Measurements from ENCODE around the gene FGF1.

Gene FGF1

DNA sequence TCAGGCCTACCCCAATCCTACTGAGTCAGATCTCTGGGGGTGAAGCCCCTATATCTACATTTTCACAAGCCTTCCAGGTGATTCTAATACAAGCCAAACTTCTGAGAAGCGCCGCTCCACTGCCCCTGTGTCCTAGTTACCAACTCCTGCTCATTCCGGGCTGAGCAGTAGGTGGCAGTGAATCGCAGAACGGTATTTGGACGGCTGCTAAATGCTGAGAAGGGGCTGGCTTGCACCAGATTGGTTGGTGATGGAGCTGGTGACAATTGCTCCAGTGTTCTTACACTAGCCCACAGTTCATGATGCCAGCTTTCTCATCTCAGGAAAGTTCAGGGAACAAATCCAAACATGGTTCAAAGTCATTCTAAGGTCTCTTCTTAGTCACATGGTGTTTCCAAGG is 31.1 kb upstream of the FGF1 start:
- no peaks in the 10 kb centered on the region for H3K27me3 ChIP-seq (ENCODE audit: control insufficient read depth, insufficient read depth, low read length)

DNA sequence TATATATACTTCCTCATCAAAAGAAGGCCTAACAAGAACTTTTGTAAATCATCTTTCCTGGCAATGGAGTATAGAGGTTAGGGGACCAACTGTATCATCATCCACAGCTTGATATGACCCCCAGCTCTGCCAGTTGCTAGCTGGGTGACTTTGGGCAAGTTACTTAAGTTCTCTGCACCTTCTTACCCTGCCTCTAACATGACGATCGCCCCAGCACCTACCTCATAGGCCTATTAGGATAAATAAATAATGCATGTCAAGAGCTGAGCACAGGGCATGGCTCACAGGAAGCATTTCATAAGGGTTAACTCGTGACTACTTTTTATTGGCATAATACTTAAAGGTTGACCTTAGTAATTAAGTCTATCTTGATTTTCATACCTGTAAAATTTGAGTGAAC is 29.4 kb upstream of the FGF1 start:
- Histone ChIP-seq H3K27me3 (ENCODE audit: control insufficient read depth, insufficient read depth, low read length) (no peaks in the 10 kb centered on the region), H3K27ac (ENCODE audit: low read depth, low read length) (no peak overlapping the region), H3K4me3 (ENCODE audit: low read depth, low read length) (no peak overlapping the region), H3K4me1 (ENCODE audit: control insufficient read depth, insufficient read depth, low read length) (peaks cover 28% of the 10 kb centered on the region), H3K9me3 (ENCODE audit: control insufficient read depth, insufficient read depth, low read depth, low read length) (peaks cover 11% of the 10 kb centered on the region; the same call in 1 of the 2 replicates), H3K36me3 (ENCODE audit: control insufficient read depth, insufficient read depth, low read length) (peaks cover 8% of the 10 kb centered on the region; the same call in 1 of the 2 replicates), H3K9ac (ENCODE audit: low read length) (no peak overlapping the region)

More for the DNA sequence above, 31.1 kb upstream of the FGF1 start:
- H3K4me3 ChIP-seq (ENCODE audit: low read depth, low read length): no peak overlapping the region
- H3K9me3 ChIP-seq (ENCODE audit: control insufficient read depth, insufficient read depth, low read depth, low read length): no peaks in the 10 kb centered on the region
- H3K27ac ChIP-seq (ENCODE audit: low read depth, low read length): no peak overlapping the region
- H3K4me1 ChIP-seq (ENCODE audit: control insufficient read depth, insufficient read depth, low read length): peaks cover 28% of the 10 kb centered on the region
- no peaks in the 10 kb centered on the region for H3K36me3 ChIP-seq (ENCODE audit: control insufficient read depth, insufficient read depth, low read length)
- H3K9ac ChIP-seq (ENCODE audit: low read length): no peak overlapping the region

DNA sequence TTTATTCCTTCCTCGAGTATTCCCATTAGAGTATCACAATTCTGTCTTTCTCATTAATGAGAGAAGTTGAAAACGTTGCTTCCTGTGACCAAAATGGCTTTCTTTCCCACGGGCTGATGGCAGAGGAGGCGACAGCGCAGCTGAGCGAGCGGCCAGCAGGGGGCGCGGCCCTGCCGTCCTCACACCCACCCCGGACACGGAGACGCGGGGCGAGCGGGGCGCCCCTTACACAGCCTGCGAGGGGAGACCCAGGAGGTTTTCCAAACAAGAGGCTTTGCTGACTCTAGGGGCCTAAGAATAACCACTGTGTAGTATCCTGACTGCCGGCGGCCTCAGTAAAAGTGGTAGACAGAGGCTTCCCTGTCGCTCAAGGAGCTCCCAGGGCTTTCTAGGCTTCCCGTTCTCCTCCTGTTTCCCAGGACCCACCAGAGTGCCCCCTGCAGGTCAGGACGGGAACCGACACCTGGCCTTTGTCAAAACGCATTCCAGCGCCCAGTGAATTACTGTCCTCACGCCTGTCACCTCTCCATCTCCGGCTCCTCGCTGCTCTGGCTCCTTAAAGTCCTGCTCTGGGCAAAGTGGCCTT is 27.3 kb upstream of the FGF1 start:
- peaks cover 23% of the 10 kb centered on the region for H3K36me3 ChIP-seq (ENCODE audit: control insufficient read depth, insufficient read depth, low read length)
- peaks cover 22% of the 10 kb centered on the region for H3K9me3 ChIP-seq (ENCODE audit: control insufficient read depth, insufficient read depth, low read depth, low read length)
- H3K27me3 ChIP-seq (ENCODE audit: control insufficient read depth, insufficient read depth, low read length): no peaks in the 10 kb centered on the region
- peaks cover 24% of the 10 kb centered on the region for H3K4me1 ChIP-seq (ENCODE audit: control insufficient read depth, insufficient read depth, low read length)
- peak overlapping the region; percentile 67 for H3K9ac ChIP-seq (ENCODE audit: low read length)
- peak overlapping the region; percentile 24; the same call in 1 of the 2 replicates for H3K27ac ChIP-seq (ENCODE audit: low read depth, low read length)
- peak overlapping the region; percentile 67 for H3K4me3 ChIP-seq (ENCODE audit: low read depth, low read length)

DNA sequence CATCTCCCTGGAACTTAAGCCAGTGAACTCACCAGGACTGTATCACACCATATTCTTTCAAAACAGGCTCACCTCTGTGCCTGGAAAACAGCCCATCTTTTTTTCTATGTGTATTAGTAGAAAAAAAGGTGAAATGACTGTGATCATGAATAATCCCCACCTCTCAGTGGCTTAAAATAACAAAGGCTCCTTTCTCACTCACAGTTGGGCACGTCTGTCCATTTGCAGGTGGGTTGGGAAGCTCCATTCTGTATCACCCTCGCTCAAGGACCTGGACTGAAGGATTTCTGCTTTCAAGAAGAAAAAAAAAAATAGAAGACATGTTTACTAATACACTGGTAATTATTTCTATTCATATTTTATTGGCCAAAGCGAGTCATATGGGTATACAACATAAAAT is 17.3 kb upstream of the FGF1 start:
- Histone ChIP-seq H3K9ac (ENCODE audit: low read length) (peak overlapping the region; percentile 72), H3K4me3 (ENCODE audit: low read depth, low read length) (peak overlapping the region; percentile 58), H3K4me1 (ENCODE audit: control insufficient read depth, insufficient read depth, low read length) (peaks cover 28% of the 10 kb centered on the region), H3K36me3 (ENCODE audit: control insufficient read depth, insufficient read depth, low read length) (peaks cover 27% of the 10 kb centered on the region), H3K9me3 (ENCODE audit: control insufficient read depth, insufficient read depth, low read depth, low read length) (0 out of 2 replicates have a peak, but pooled peaks cover 5% of the 10 kb centered on the region), H3K27ac (ENCODE audit: low read depth, low read length) (peak overlapping the region; percentile 82), H3K27me3 (ENCODE audit: control insufficient read depth, insufficient read depth, low read length) (no peaks in the 10 kb centered on the region)

- Histone ChIP-seq H3K27me3 (ENCODE audit: control insufficient read depth, insufficient read depth, low read length) (no peaks in the 10 kb centered on the region), H3K9ac (ENCODE audit: low read length) (peak overlapping the region; percentile 55), H3K9me3 (ENCODE audit: control insufficient read depth, insufficient read depth, low read depth, low read length) (no peaks in the 10 kb centered on the region), H3K27ac (ENCODE audit: low read depth, low read length) (peak overlapping the region; percentile 88), H3K4me3 (ENCODE audit: low read depth, low read length) (no peak overlapping the region; the same call in 1 of the 2 replicates), H3K36me3 (ENCODE audit: control insufficient read depth, insufficient read depth, low read length) (peaks cover 14% of the 10 kb centered on the region), H3K4me1 (ENCODE audit: control insufficient read depth, insufficient read depth, low read length) (peaks cover 36% of the 10 kb centered on the region)
Observed at GRCh38 chr5:142701673-142702311, 15.9 kb upstream of the FGF1 start.

- no peaks in the 10 kb centered on the region for H3K9me3 ChIP-seq (ENCODE audit: control insufficient read depth, insufficient read depth, low read depth, low read length)
- H3K36me3 ChIP-seq (ENCODE audit: control insufficient read depth, insufficient read depth, low read length): peaks cover 5% of the 10 kb centered on the region
- H3K27ac ChIP-seq (ENCODE audit: low read depth, low read length): no peak overlapping the region
- H3K9ac ChIP-seq (ENCODE audit: low read length): no peak overlapping the region
- no peaks in the 10 kb centered on the region for H3K27me3 ChIP-seq (ENCODE audit: control insufficient read depth, insufficient read depth, low read length)
- peaks cover 36% of the 10 kb centered on the region for H3K4me1 ChIP-seq (ENCODE audit: control insufficient read depth, insufficient read depth, low read length)
- H3K4me3 ChIP-seq (ENCODE audit: low read depth, low read length): no peak overlapping the region
Observed at GRCh38 chr5:142700566-142700965, 14.7 kb upstream of the FGF1 start.

GRCh38 chr5:142699184-142699720 is 13.4 kb upstream of the FGF1 start:
- H3K4me3 ChIP-seq (ENCODE audit: low read depth, low read length): no peak overlapping the region
- no peaks in the 10 kb centered on the region for H3K36me3 ChIP-seq (ENCODE audit: control insufficient read depth, insufficient read depth, low read length)
- 0 out of 2 replicates have a peak overlapping the region, but pooled peaks have one; percentile 10 for H3K27ac ChIP-seq (ENCODE audit: low read depth, low read length)
- no peak overlapping the region for H3K9ac ChIP-seq (ENCODE audit: low read length)
- no peaks in the 10 kb centered on the region for H3K27me3 ChIP-seq (ENCODE audit: control insufficient read depth, insufficient read depth, low read length)
- H3K9me3 ChIP-seq (ENCODE audit: control insufficient read depth, insufficient read depth, low read depth, low read length): no peaks in the 10 kb centered on the region
- H3K4me1 ChIP-seq (ENCODE audit: control insufficient read depth, insufficient read depth, low read length): peaks cover 36% of the 10 kb centered on the region

- no peak overlapping the region for H3K9ac ChIP-seq (ENCODE audit: low read length)
- 0 out of 2 replicates have a peak overlapping the region, but pooled peaks have one; percentile 10 for H3K27ac ChIP-seq (ENCODE audit: low read depth, low read length)
- no peaks in the 10 kb centered on the region for H3K27me3 ChIP-seq (ENCODE audit: control insufficient read depth, insufficient read depth, low read length)
- H3K36me3 ChIP-seq (ENCODE audit: control insufficient read depth, insufficient read depth, low read length): no peaks in the 10 kb centered on the region
- H3K4me3 ChIP-seq (ENCODE audit: low read depth, low read length): no peak overlapping the region
- no peaks in the 10 kb centered on the region for H3K9me3 ChIP-seq (ENCODE audit: control insufficient read depth, insufficient read depth, low read depth, low read length)
- peaks cover 36% of the 10 kb centered on the region for H3K4me1 ChIP-seq (ENCODE audit: control insufficient read depth, insufficient read depth, low read length)
Observed at GRCh38 chr5:142698447-142699183, 12.7 kb upstream of the FGF1 start.

- no peaks in the 10 kb centered on the region for H3K36me3 ChIP-seq (ENCODE audit: control insufficient read depth, insufficient read depth, low read length)
- H3K27me3 ChIP-seq (ENCODE audit: control insufficient read depth, insufficient read depth, low read length): no peaks in the 10 kb centered on the region
- H3K27ac ChIP-seq (ENCODE audit: low read depth, low read length): no peak overlapping the region
- H3K9me3 ChIP-seq (ENCODE audit: control insufficient read depth, insufficient read depth, low read depth, low read length): no peaks in the 10 kb centered on the region
- H3K9ac ChIP-seq (ENCODE audit: low read length): no peak overlapping the region
- no peak overlapping the region for H3K4me3 ChIP-seq (ENCODE audit: low read depth, low read length)
- peaks cover 27% of the 10 kb centered on the region for H3K4me1 ChIP-seq (ENCODE audit: control insufficient read depth, insufficient read depth, low read length)
Observed at GRCh38 chr5:142697356-142698255, 11.7 kb upstream of the FGF1 start.

DNA sequence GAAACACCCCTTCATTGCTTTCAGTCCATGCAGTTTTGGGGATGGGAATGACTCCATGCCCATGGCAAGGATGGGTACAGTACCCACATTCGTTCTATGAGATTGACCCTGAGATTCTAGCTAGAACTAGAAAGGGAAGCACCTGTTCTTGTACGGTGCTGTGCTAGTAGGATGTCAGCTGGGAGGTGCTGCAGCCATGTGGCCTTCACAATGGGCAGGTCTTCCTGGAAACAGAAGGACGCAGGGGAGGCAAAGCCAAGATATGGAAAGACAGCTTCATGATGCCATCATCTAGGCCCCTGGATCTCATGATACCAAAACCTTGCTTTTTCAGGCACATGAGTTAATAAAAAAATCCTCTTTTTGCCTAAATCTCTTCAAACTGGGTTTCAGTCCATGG is 10.5 kb upstream of the FGF1 start:
- Histone ChIP-seq H3K27ac (ENCODE audit: low read depth, low read length) (no peak overlapping the region), H3K4me1 (ENCODE audit: control insufficient read depth, insufficient read depth, low read length) (peaks cover 19% of the 10 kb centered on the region), H3K36me3 (ENCODE audit: control insufficient read depth, insufficient read depth, low read length) (no peaks in the 10 kb centered on the region), H3K9ac (ENCODE audit: low read length) (no peak overlapping the region), H3K4me3 (ENCODE audit: low read depth, low read length) (no peak overlapping the region), H3K9me3 (ENCODE audit: control insufficient read depth, insufficient read depth, low read depth, low read length) (no peaks in the 10 kb centered on the region), H3K27me3 (ENCODE audit: control insufficient read depth, insufficient read depth, low read length) (no peaks in the 10 kb centered on the region)
